ENCODE data around the gene GAB2. TPM values are rescaled to one million over a fixed set of nuclear protein-coding genes. Genes with fewer than 3 reads are reported as not detected.

Gene GAB2
- total RNA-seq, 1 experiment from 2014 or later, result 3.3 TPM

DNA sequence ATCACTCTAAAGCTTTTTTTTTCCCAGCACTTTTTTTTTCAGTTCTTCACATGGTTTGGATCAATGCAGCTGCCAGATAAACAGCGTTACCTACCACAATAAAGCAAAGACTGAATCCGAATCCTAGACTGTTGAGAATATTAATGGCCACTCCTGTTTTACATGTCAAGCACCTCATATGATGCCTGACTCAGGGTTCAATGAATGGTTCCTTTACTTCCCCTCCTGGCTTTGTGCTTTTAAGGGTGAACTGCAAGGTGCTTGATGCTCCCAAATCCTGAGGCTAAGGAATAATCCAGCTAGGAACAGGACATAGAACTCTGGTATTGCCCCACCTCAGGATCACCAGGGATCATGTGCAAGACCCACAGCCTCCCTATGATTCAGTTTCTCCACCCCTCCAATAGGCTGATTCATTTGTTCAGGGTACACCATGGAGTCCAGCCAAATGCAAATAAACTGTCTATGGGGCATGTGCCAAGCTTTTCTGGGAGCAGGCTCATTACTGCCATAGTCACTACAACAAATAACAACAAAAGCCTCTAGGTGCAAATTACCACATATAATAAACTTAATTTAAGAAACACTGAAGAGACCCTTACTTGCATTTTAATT lies 104.3 kb downstream of the GAB2 start:
- no peak overlapping the region for H2BK120ac ChIP-seq (ENCODE audit: low read depth, low read length, poor library complexity, severe bottlenecking)
- peaks cover 0 to 8% (median 0%) of the 10 kb centered on the region in 3 experiments; a peak in 2 of 7 replicates for H3K36me3 Mint-ChIP-seq (ENCODE audit: insufficient read depth in 1 of 3, low read depth in 3 of 3)
- no peak overlapping the region for H3K27ac Mint-ChIP-seq

More for the DNA sequence above, 104.3 kb downstream of the GAB2 start:
- H4K8ac ChIP-seq (replicated peaks; ENCODE audit: insufficient read length, low read depth, low read length), result no peak overlapping the region
- H3K23me2 ChIP-seq (ENCODE audit: insufficient read length, low read depth, low read length, poor library complexity, severe bottlenecking), result no peaks in the 10 kb centered on the region
- no peak overlapping the region for H3K23ac ChIP-seq (ENCODE audit: insufficient read length, low read depth, low read length)
- no peak overlapping the region for H2AK5ac ChIP-seq (ENCODE audit: insufficient read length, low read length)
- no peaks in the 10 kb centered on the region for H3K79me2 ChIP-seq (ENCODE audit: insufficient read depth, low read length)
- no peaks in the 10 kb centered on the region for H3K79me1 ChIP-seq (ENCODE audit: insufficient read depth, low read depth, low read length, poor library complexity, severe bottlenecking)
- H4K5ac ChIP-seq (ENCODE audit: insufficient read length, low read depth, low read length), result no peak overlapping the region
- no peak overlapping the region for H2AFZ ChIP-seq (ENCODE audit: low read length)
- no peaks in the 10 kb centered on the region for H3K27me3 ChIP-seq (ENCODE audit: insufficient read depth, low read length)
- H3K9me3 ChIP-seq (ENCODE audit: control insufficient read depth, low read depth, low read length), result no peaks in the 10 kb centered on the region
- Mint-ChIP-seq H3K9me3 (no peaks in the 10 kb centered on the region; a peak in 1 of 5 replicates), H3K27me3 (ENCODE audit: low read depth) (no peaks in the 10 kb centered on the region), H3K4me1 (peaks cover 4 to 15% of the 10 kb centered on the region in 2 experiments), H3K4me3 (no peak overlapping the region)
- H4K20me1 ChIP-seq (ENCODE audit: control insufficient read depth, insufficient read depth, insufficient read length), result no peaks in the 10 kb centered on the region
- no peak overlapping the region for H3K14ac ChIP-seq (ENCODE audit: insufficient read depth, low read length)
- TF ChIP-seq, protein P1, sequence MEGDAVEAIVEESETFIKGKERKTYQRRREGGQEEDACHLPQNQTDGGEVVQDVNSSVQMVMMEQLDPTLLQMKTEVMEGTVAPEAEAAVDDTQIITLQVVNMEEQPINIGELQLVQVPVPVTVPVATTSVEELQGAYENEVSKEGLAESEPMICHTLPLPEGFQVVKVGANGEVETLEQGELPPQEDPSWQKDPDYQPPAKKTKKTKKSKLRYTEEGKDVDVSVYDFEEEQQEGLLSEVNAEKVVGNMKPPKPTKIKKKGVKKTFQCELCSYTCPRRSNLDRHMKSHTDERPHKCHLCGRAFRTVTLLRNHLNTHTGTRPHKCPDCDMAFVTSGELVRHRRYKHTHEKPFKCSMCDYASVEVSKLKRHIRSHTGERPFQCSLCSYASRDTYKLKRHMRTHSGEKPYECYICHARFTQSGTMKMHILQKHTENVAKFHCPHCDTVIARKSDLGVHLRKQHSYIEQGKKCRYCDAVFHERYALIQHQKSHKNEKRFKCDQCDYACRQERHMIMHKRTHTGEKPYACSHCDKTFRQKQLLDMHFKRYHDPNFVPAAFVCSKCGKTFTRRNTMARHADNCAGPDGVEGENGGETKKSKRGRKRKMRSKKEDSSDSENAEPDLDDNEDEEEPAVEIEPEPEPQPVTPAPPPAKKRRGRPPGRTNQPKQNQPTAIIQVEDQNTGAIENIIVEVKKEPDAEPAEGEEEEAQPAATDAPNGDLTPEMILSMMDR (conservative IDR thresholded peaks at IDR 0.05), result no peak
- H3K56ac ChIP-seq (ENCODE audit: insufficient read length, low read depth, low read length), result no peak overlapping the region
- H3K18ac ChIP-seq (ENCODE audit: insufficient read length, low read depth, low read length), result no peak overlapping the region
- no peak overlapping the region for H2BK5ac ChIP-seq (ENCODE audit: insufficient read length, low read length)
- no peak overlapping the region for H3K4me2 ChIP-seq (ENCODE audit: insufficient read depth, insufficient read length, low read length)
- no peak overlapping the region for H4K91ac ChIP-seq (ENCODE audit: insufficient read length, low read depth, low read length)
- H3K27ac ChIP-seq (ENCODE audit: insufficient read length, low read depth, low read length), result no peak overlapping the region
- H2BK20ac ChIP-seq (ENCODE audit: low read depth, low read length, poor library complexity, severe bottlenecking), result no peak overlapping the region
- no peak overlapping the region for H3K9ac ChIP-seq (ENCODE audit: extremely low read depth, insufficient read length, low read length)
- no peak overlapping the region for H2BK12ac ChIP-seq (ENCODE audit: insufficient read length, low read depth, low read length)
- WGBS (ENCODE audit: extremely low coverage, insufficient read length, low lambda C conversion rate), result no CpG with 5 or more reads among the region's 2 CpGs
- no peak overlapping the region for H3T11ph ChIP-seq (ENCODE audit: low read length)
- no peak for DNase-seq
- H3K4ac ChIP-seq (ENCODE audit: low read depth, low read length), result no peak overlapping the region
- H2BK15ac ChIP-seq (ENCODE audit: low read depth, low read length), result no peak overlapping the region
- no peaks in the 10 kb centered on the region for H3K4me1 ChIP-seq (ENCODE audit: insufficient read depth, low read length)

Data from H9 (cell line).